Mesenteric fat pad (tissue), 1 donor: ENCODE measurements around the gene TEAD1. TPM values are rescaled to one million over a fixed set of nuclear protein-coding genes. Genes with fewer than 3 reads are reported as not detected.

Experiments
- DNase-seq: peaks from one replicate; pipeline ENCODE4 v3.0.0-alpha.2; 2020; ENCODE audit warnings: low spot score
- total RNA-seq: library from RNA; stranded (reverse); fragmentation: NEBNext Ultra II Directional; extraction: Animal tissue kit (Norgen Biotek cat#: 25700); gene quantifications from one replicate; pipeline ENCODE4 v1.2.1, GENCODE V29; 2021
- donor health status: DM: yes; HTN: yes; CAD: no.

The TEAD1 gene
- total RNA-seq, 1 donor from 2014 or later: 150 TPM

GRCh38 chr11:12762278-12762677 lies 88.1 kb downstream of the TEAD1 start:
- DNase-seq: no peak

- DNase-seq: no peak
Measured at GRCh38 chr11:12762696-12763324, 88.6 kb downstream of the TEAD1 start.

GRCh38 chr11:12764187-12764914 lies 90.1 kb downstream of the TEAD1 start:
- no peak for DNase-seq

GRCh38 chr11:12765428-12765827 lies 91.2 kb downstream of the TEAD1 start:
- no peak for DNase-seq

- no peak for DNase-seq
Measured at GRCh38 chr11:12767027-12767426, 92.8 kb downstream of the TEAD1 start.

- DNase-seq: no peak
Measured at GRCh38 chr11:12767577-12767976, 93.4 kb downstream of the TEAD1 start.

GRCh38 chr11:12768726-12769673 lies 94.8 kb downstream of the TEAD1 start:
- DNase-seq: no peak

- no peak for DNase-seq
Measured at GRCh38 chr11:12769834-12770345, 95.7 kb downstream of the TEAD1 start.

GRCh38 chr11:12770435-12770834 lies 96.2 kb downstream of the TEAD1 start:
- no peak for DNase-seq

- DNase-seq: no peak
Measured at GRCh38 chr11:12770966-12771597, 96.9 kb downstream of the TEAD1 start.

- no peak for DNase-seq
Measured at GRCh38 chr11:12771875-12772274, 97.7 kb downstream of the TEAD1 start.

- no peak for DNase-seq
Measured at GRCh38 chr11:12772324-12772723, 98.1 kb downstream of the TEAD1 start.

- DNase-seq: no peak
Measured at GRCh38 chr11:12773591-12773990, 99.4 kb downstream of the TEAD1 start.

- no peak for DNase-seq
Measured at GRCh38 chr11:12775955-12776354, 101.7 kb downstream of the TEAD1 start.

GRCh38 chr11:12777208-12777874 lies 103.1 kb downstream of the TEAD1 start:
- DNase-seq: no peak

GRCh38 chr11:12778240-12778905 lies 104.2 kb downstream of the TEAD1 start:
- DNase-seq: no peak

GRCh38 chr11:12783765-12784164 lies 109.5 kb downstream of the TEAD1 start:
- no peak for DNase-seq

- DNase-seq: no peak
Measured at GRCh38 chr11:12784445-12784844, 110.2 kb downstream of the TEAD1 start.

- no peak for DNase-seq
Measured at GRCh38 chr11:12784987-12785386, 110.8 kb downstream of the TEAD1 start.

- no peak for DNase-seq
Measured at GRCh38 chr11:12785901-12786300, 111.7 kb downstream of the TEAD1 start.
